Tibial nerve (tissue), 4 donors: ENCODE results near the gene TEX2. TPM values are rescaled to one million over a fixed set of nuclear protein-coding genes. Genes with fewer than 3 reads are reported as not detected.

Experiments used
- DNase-seq, 2 donors: peaks; one replicate each; pipeline ENCODE4 v3.0.0-alpha.2; 2019; ENCODE audit warnings: low spot score in 2 of 2
- H3K27ac ChIP-seq, 4 donors: fragments of 200-600 bp; sonication (generic) in 3 of 4; one replicate each; pipeline ENCODE4 v1.5.1; 2017 to 2019; ENCODE audit warnings: mild to moderate bottlenecking in 1 of 4
- H3K27me3 ChIP-seq, 2 donors: fragments of 200-600 bp; sonication (generic) in 1 of 2; one replicate each; pipeline versions ENCODE4 v1.5.1 to v1.6.0; 2017 to 2019
- H3K36me3 ChIP-seq, 3 donors: fragments of 200-600 bp; sonication (generic); one replicate each; pipeline ENCODE4 v1.5.1; 2018 to 2019
- H3K4me1 ChIP-seq, 4 donors: fragments of 200-600 bp; sonication (generic) in 3 of 4; one replicate each; pipeline ENCODE4 v1.5.1; 2017 to 2019
- H3K4me3 ChIP-seq, 4 donors: fragments of 200-600 bp; sonication (generic) in 3 of 4; one replicate each; pipeline ENCODE4 v1.5.1; 2017 to 2019; ENCODE audit warnings: mild to moderate bottlenecking in 1 of 4, moderate library complexity in 1 of 4
- H3K9me3 ChIP-seq, 4 donors: fragments of 200-600 bp; sonication (generic) in 3 of 4; one replicate each; pipeline ENCODE4 v1.5.1; 2017 to 2019
- CTCF ChIP-seq, 5 experiments: fragments of 200-600 bp in 3 of 5; fragments of 450-650 bp in 2 of 5; sonication (generic) in 3 of 5; IDR thresholded peaks; one replicate each; pipeline ENCODE4 v1.5.1; 2016 to 2019; ENCODE audit warnings: antibody characterized with exemption in 5 of 5, mild to moderate bottlenecking in 3 of 5, moderate library complexity in 2 of 5
- EP300 ChIP-seq, 2 donors: sonication (generic); formaldehyde crosslinking; IDR thresholded peaks; one replicate each; pipeline ENCODE4 v1.6.1; 2017; ENCODE audit warnings: antibody characterized with exemption in 2 of 2, mild to moderate bottlenecking in 1 of 2
- POLR2A ChIP-seq, 2 donors: fragments of 450-650 bp; IDR thresholded peaks; one replicate each; pipeline ENCODE4 v1.6.1; 2017; ENCODE audit warnings: antibody characterized with exemption in 2 of 2, mild to moderate bottlenecking in 2 of 2, moderate library complexity in 2 of 2
- WGBS, 2 donors: methylation state at CpG; one replicate each; pipeline ENCODE4 v1.1.5; 2018; 5-methylcytosine and 5-hydroxymethylcytosine counted together
- total RNA-seq, 4 donors: library from RNA; depleted of rRNA; stranded (reverse); fragments of >200 nt; gene quantifications; one replicate each; pipeline ENCODE4 v1.1.0, GENCODE V29; 2016

The TEX2 gene
- total RNA-seq: 100 to 1,000 TPM in 1 of 4 donors, 10 to 100 TPM in 3; 32.6 to 110 (median 59.7) TPM

GRCh38 chr17:64263000-64263766 lies at the start of gene TEX2:
Gene TEX2 (minus strand): TSS chr17:64263260. CDS start chr17:64214217, 49,043 bp downstream.
- DNase-seq: peak; percentile 83 to 85
- Histone ChIP-seq H3K36me3 (no peaks in the 10 kb centered on the region), H3K9me3 (no peaks in the 10 kb centered on the region), H3K4me3 (peak within 1 kb of the TSS; percentile 51 to 99 (median 96)), H3K27me3 (no peaks in the 10 kb centered on the region), H3K27ac (peak within 1 kb of the TSS; percentile 34 to 94 (median 86)), H3K4me1 (peaks cover 0 to 39% (median 12%) of the 10 kb centered on the region in 4 donors)
- TF ChIP-seq POLR2A (IDR thresholded peaks at IDR 0.05): peak; percentile 44 to 74
- TF ChIP-seq CTCF (IDR thresholded peaks at IDR 0.05): no peak
- peak in 1 of 2 donors; percentile 68 for TF ChIP-seq EP300 (IDR thresholded peaks at IDR 0.05)
- 3 to 4% methylated on average over 6 to 25 of the region's 69 CpGs for WGBS, 2 donors

- no peaks in the 10 kb centered on the region for H3K27me3 ChIP-seq
- peaks cover 0 to 4% (median 2%) of the 10 kb centered on the region in 4 donors for H3K4me1 ChIP-seq
- 56 to 57% methylated on average over 4 of the region's 4 CpGs for WGBS, 2 donors
- no peak overlapping the region for H3K4me3 ChIP-seq
- DNase-seq: no peak
- H3K36me3 ChIP-seq: no peaks in the 10 kb centered on the region
- H3K9me3 ChIP-seq: no peaks in the 10 kb centered on the region
- H3K27ac ChIP-seq: no peak overlapping the region
- TF ChIP-seq CTCF (IDR thresholded peaks at IDR 0.05) (no peak), POLR2A (IDR thresholded peaks at IDR 0.05) (no peak), EP300 (IDR thresholded peaks at IDR 0.05) (peak in 1 of 2 donors; percentile 11)
Observed at GRCh38 chr17:64309710-64310109, 46.6 kb upstream of the TEX2 start.

- no peak for DNase-seq
- TF ChIP-seq CTCF (IDR thresholded peaks at IDR 0.05) (no peak), EP300 (IDR thresholded peaks at IDR 0.05) (no peak), POLR2A (IDR thresholded peaks at IDR 0.05) (no peak)
- H3K36me3 ChIP-seq: no peaks in the 10 kb centered on the region
- H3K4me1 ChIP-seq: no peaks in the 10 kb centered on the region
- no peak overlapping the region for H3K27ac ChIP-seq
- no peaks in the 10 kb centered on the region for H3K9me3 ChIP-seq
- no peaks in the 10 kb centered on the region for H3K27me3 ChIP-seq
- 81 to 87% methylated on average over 2 of the region's 2 CpGs for WGBS, 2 donors
- no peak overlapping the region for H3K4me3 ChIP-seq
Observed at GRCh38 chr17:64309021-64309420, 46.0 kb upstream of the TEX2 start.

GRCh38 chr17:64306850-64307463 lies 43.9 kb upstream of the TEX2 start:
- 44% methylated on average over 11 of the region's 11 CpGs for WGBS, 2 donors
- Histone ChIP-seq H3K27ac (no peak overlapping the region), H3K9me3 (no peaks in the 10 kb centered on the region), H3K4me3 (no peak overlapping the region), H3K27me3 (no peaks in the 10 kb centered on the region), H3K36me3 (no peaks in the 10 kb centered on the region), H3K4me1 (no peaks in the 10 kb centered on the region)
- DNase-seq: peak; percentile 58 to 75
- TF ChIP-seq EP300 (IDR thresholded peaks at IDR 0.05) (no peak), CTCF (IDR thresholded peaks at IDR 0.05) (peak; percentile 67 to 85 (median 78))

GRCh38 chr17:64304551-64304950 lies 41.5 kb upstream of the TEX2 start:
- H3K4me1 ChIP-seq: no peaks in the 10 kb centered on the region
- no peak overlapping the region for H3K4me3 ChIP-seq
- H3K36me3 ChIP-seq: no peaks in the 10 kb centered on the region
- 77 to 81% methylated on average over 2 of the region's 2 CpGs for WGBS, 2 donors
- H3K9me3 ChIP-seq: no peaks in the 10 kb centered on the region
- H3K27ac ChIP-seq: no peak overlapping the region
- no peaks in the 10 kb centered on the region for H3K27me3 ChIP-seq
- no peak for DNase-seq
- no peak for TF ChIP-seq CTCF (IDR thresholded peaks at IDR 0.05)
- no peak for TF ChIP-seq EP300 (IDR thresholded peaks at IDR 0.05)
- no peak for TF ChIP-seq POLR2A (IDR thresholded peaks at IDR 0.05)
